Measurements from ENCODE around the gene ATP7B.

- TF ChIP-seq CTCF (IDR thresholded peaks at IDR 0.05; ENCODE audit: extremely low read depth in 1 of 2, insufficient read depth in 1 of 2, low read depth in 1 of 2, low read length in 2 of 2), result peak in 1 of 2 donors; percentile 13
- no peak for TF ChIP-seq POLR2A (IDR thresholded peaks at IDR 0.05; ENCODE audit: low read depth, low read length)
- no peak for TF ChIP-seq FOS (IDR thresholded peaks at IDR 0.05; ENCODE audit: borderline replicate concordance, insufficient read depth, low read length)
Measured at GRCh38 chr13:52010890-52011631, at the start of gene ATP7B.
